B cell (primary cell): ENCODE data around the gene CBX1. TPM values are rescaled to one million over a fixed set of nuclear protein-coding genes. Genes with fewer than 3 reads are reported as not detected.
A peak's percentile ranks its signal among the peaks of the same experiment; 100 is the strongest.
"Not testable (repeated sequence)": the region's sequence is repeated elsewhere in the genome, so short reads cannot be mapped to it uniquely, and the experiment has no call there.

Experiments used
- ATAC-seq: fragments of 200-7000 bp; cut with Tn5 transposase; one replicate; pipeline ENCODE4 v1.10.0; 2021; ENCODE audit warnings: low read depth, mild to moderate bottlenecking, moderate number of reproducible peaks, moderate library complexity
- CTCF ChIA-PET: fragments of 350-600 bp; sonication (Branson Sonifier 250); formaldehyde crosslinking; loops from one replicate; lab custom pipeline; 2021; ENCODE audit warnings: antibody characterized with exemption, inconsistent platforms; lab: Charles Lee
- POLR2A ChIA-PET: fragments of 350-600 bp; sonication (Branson Sonifier 250); formaldehyde crosslinking; loops from one replicate; lab custom pipeline; 2021; ENCODE audit warnings: antibody characterized with exemption; lab: Charles Lee
- DNase-seq: peaks from one replicate; pipeline ENCODE4 v3.0.0; 2013
- H2AFZ ChIP-seq: 2 replicates; pipeline ENCODE4 v1.6.1; 2012; ENCODE audit warnings: mild to moderate bottlenecking, low read depth, low read length; ENCODE audit not compliant: insufficient read depth, poor library complexity, severe bottlenecking
- H3K27ac ChIP-seq, 2 donors: 1 replicate in 1 of 2; 2 replicates in 1 of 2; pipeline ENCODE4 v1.5.1; 2012 to 2013; ENCODE audit warnings: low read length in 2 of 2, mild to moderate bottlenecking in 2 of 2, moderate library complexity in 1 of 2
- H3K27me3 ChIP-seq, 4 experiments: fragments of 200-600 bp in 1 of 4; sonication (generic) in 1 of 4; replicated peaks in 1 of 4; 1 replicate in 2 of 4; 2 replicates in 2 of 4; pipeline versions ENCODE4 v1.6.1 to v1.7.0; 2013 to 2016; ENCODE audit warnings: low read length in 3 of 4, mild to moderate bottlenecking in 2 of 4, mixed read lengths in 1 of 4, moderate library complexity in 1 of 4; ENCODE audit not compliant: insufficient read depth in 4 of 4, control insufficient read depth in 3 of 4; ENCODE audit errors: control extremely low read depth in 1 of 4
- H3K36me3 ChIP-seq, 2 experiments: replicated peaks in 1 of 2; 1 replicate in 1 of 2; 2 replicates in 1 of 2; pipeline versions ENCODE4 v1.6.1 to v1.7.1; 2013; ENCODE audit warnings: low read length in 1 of 2; ENCODE audit not compliant: insufficient read depth in 2 of 2, control insufficient read depth in 1 of 2; ENCODE audit errors: control extremely low read depth in 1 of 2, extremely low read depth in 1 of 2
- H3K4me1 ChIP-seq, 2 donors: fragments of 200-600 bp in 1 of 2; sonication (generic) in 1 of 2; 1 replicate in 1 of 2; 2 replicates in 1 of 2; pipeline versions ENCODE4 v1.5.1 to v1.6.1; 2013 to 2017; ENCODE audit warnings: low read length in 2 of 2; ENCODE audit not compliant: control insufficient read depth in 2 of 2, insufficient read depth in 2 of 2
- H3K4me2 ChIP-seq: replicated peaks from 2 replicates; pipeline ENCODE3; 2012; ENCODE audit warnings: mild to moderate bottlenecking, low read depth, low read length; ENCODE audit not compliant: poor library complexity, severe bottlenecking
- H3K4me3 ChIP-seq, 5 experiments: fragments of 200-600 bp in 1 of 5; sonication (generic) in 1 of 5; 1 replicate in 3 of 5; 2 replicates in 2 of 5; pipeline versions ENCODE4 v1.5.1 to v1.7.0; 2011 to 2016; ENCODE audit warnings: low read length in 4 of 5, mild to moderate bottlenecking in 4 of 5, low read depth in 2 of 5, control low read depth in 1 of 5, moderate library complexity in 1 of 5; ENCODE audit not compliant: insufficient read depth in 1 of 5; ENCODE audit errors: control extremely low read depth in 1 of 5, extremely low read depth in 1 of 5
- H3K79me2 ChIP-seq: fragments of 200-600 bp; sonication (generic); one replicate; pipeline ENCODE4 v1.6.0; 2016; ENCODE audit warnings: low read length; ENCODE audit not compliant: control insufficient read depth, insufficient read depth
- H3K9ac ChIP-seq: fragments of 200-600 bp; sonication (generic); 2 replicates; pipeline ENCODE4 v1.6.1; 2017; ENCODE audit warnings: mild to moderate bottlenecking, low read length, moderate library complexity
- H3K9me3 ChIP-seq, 3 donors: one replicate each; pipeline versions ENCODE4 v1.6.1 to v1.7.1; 2013; ENCODE audit warnings: low read length in 2 of 3; ENCODE audit not compliant: control insufficient read depth in 2 of 3, insufficient read depth in 1 of 3; ENCODE audit errors: control extremely low read depth in 1 of 3
- H4K20me1 ChIP-seq: 2 replicates; pipeline ENCODE4 v1.6.0; 2012; ENCODE audit warnings: mild to moderate bottlenecking, low read length; ENCODE audit not compliant: insufficient read depth, control insufficient read depth, poor library complexity, severe bottlenecking
- H3K27ac Mint-ChIP-seq: one replicate; pipeline ENCODE4 v1.8.0; 2021; ENCODE audit warnings: mixed read lengths
- H3K27me3 Mint-ChIP-seq: one replicate; pipeline ENCODE4 v1.8.0; 2021; ENCODE audit warnings: mixed read lengths
- H3K4me1 Mint-ChIP-seq: one replicate; pipeline ENCODE4 v1.8.0; 2021; ENCODE audit warnings: mixed read lengths
- H3K4me3 Mint-ChIP-seq: one replicate; pipeline ENCODE4 v1.8.0; 2021; ENCODE audit warnings: mixed read lengths
- H3K9me3 Mint-ChIP-seq: one replicate; pipeline ENCODE4 v1.8.0; 2022; ENCODE audit warnings: mixed read lengths; ENCODE audit not compliant: insufficient read depth
- CTCF ChIP-seq: fragments of 200-600 bp; IDR thresholded peaks from one replicate; pipeline ENCODE4 v1.8.0; 2022; ENCODE audit warnings: antibody characterized with exemption, mild to moderate bottlenecking
- EZH2 ChIP-seq: IDR thresholded peaks from 2 replicates; pipeline ENCODE4 v1.6.1; 2012; ENCODE audit warnings: borderline replicate concordance, low read depth, mild to moderate bottlenecking, moderate library complexity, low read length; ENCODE audit not compliant: insufficient read depth, poor library complexity, severe bottlenecking
- WGBS: methylation state at CpG from one replicate; pipeline ENCODE4 v1.1.5; 2013; ENCODE audit warnings: missing lambda C conversion rate; ENCODE audit not compliant: insufficient coverage; 5-methylcytosine and 5-hydroxymethylcytosine counted together
- intact Hi-C: fragments of 100-400 bp; cut with micrococcal nuclease; formaldehyde crosslinking; loops from one replicate; pipeline ENCODE4 v1.10.0; 2022
- polyA plus RNA-seq: library from polyadenylated mRNA; depleted of rRNA; stranded (reverse); fragments of >200 nt; gene quantifications from 2 replicates; pipeline ENCODE4 v1.2.3, GENCODE V29; 2012
- total RNA-seq, 2 donors: library from RNA; stranded (reverse); fragments of 120-200 nt in 1 of 2; gene quantifications; 1 replicate in 1 of 2; 2 replicates in 1 of 2; pipeline versions ENCODE4 v1.2.3 to v1.2.4, GENCODE V29; 2013 to 2022

The CBX1 gene
- total and polyA plus RNA-seq, 2 donors (not counting 1 experiment from before 2014, with no cell fraction given), result 9.4 to 33.1 TPM

GRCh38 chr17:48068491-48068961 lies 32.8 kb downstream of the CBX1 start:
- ATAC-seq (peak; percentile 31), DNase-seq (no peak)
- H3K27me3 ChIP-seq, result no peaks in the 10 kb centered on the region
- no peaks in the 10 kb centered on the region for H3K27me3 Mint-ChIP-seq
- H3K36me3 ChIP-seq, result peaks cover 14 to 27% of the 10 kb centered on the region in 2 experiments
- no peaks in the 10 kb centered on the region for H3K4me1 Mint-ChIP-seq
- H3K79me2 ChIP-seq, result no peaks in the 10 kb centered on the region
- H3K27ac ChIP-seq, result no peak overlapping the region
- no peak overlapping the region for H3K4me2 ChIP-seq
- no peak overlapping the region for H2AFZ ChIP-seq
- intact Hi-C loops, result no loop called here
- TF ChIP-seq EZH2, result no peak
- TF ChIP-seq CTCF, result peak; percentile 30
- no peaks in the 10 kb centered on the region for H4K20me1 ChIP-seq
- no peaks in the 10 kb centered on the region for H3K9me3 ChIP-seq
- H3K9me3 Mint-ChIP-seq, result no peaks in the 10 kb centered on the region
- POLR2A ChIA-PET, result no interaction called here
- H3K27ac Mint-ChIP-seq, result no peak overlapping the region
- CTCF ChIA-PET, result interaction anchor here (0.8 to 3.3 kb wide), 9 partner anchors 11 to 90 kb away, joined by 3 to 24 read pairs (median 3); no protein-coding TSS in a partner anchor
- H3K4me3 Mint-ChIP-seq, result no peak overlapping the region
- no peaks in the 10 kb centered on the region for H3K4me1 ChIP-seq
- 92% methylated on average over 2 of the region's 3 CpGs for WGBS
- H3K9ac ChIP-seq, result no peak overlapping the region
- no peak overlapping the region for H3K4me3 ChIP-seq

- H3K27me3 Mint-ChIP-seq, H3K4me1 Mint-ChIP-seq, H3K79me2 ChIP-seq, H3K9me3 ChIP-seq, ATAC-seq, DNase-seq, H4K20me1 ChIP-seq, POLR2A ChIA-PET, H3K27me3 ChIP-seq, H3K9ac ChIP-seq, H3K4me3 Mint-ChIP-seq, H3K4me3 ChIP-seq, intact Hi-C loops, H2AFZ ChIP-seq, H3K9me3 Mint-ChIP-seq, H3K4me1 ChIP-seq, H3K4me2 ChIP-seq, H3K27ac ChIP-seq, H3K27ac Mint-ChIP-seq: not testable (repeated sequence)
- WGBS, result no CpG with 5 or more reads among the region's 2 CpGs
- CTCF ChIA-PET, result interaction anchor here (0.8 to 3.3 kb wide), 6 partner anchors 12 to 89 kb away, joined by 3 to 24 read pairs (median 4); no protein-coding TSS in a partner anchor
- H3K36me3 ChIP-seq, result peaks cover 14 to 31% of the 10 kb centered on the region in 2 experiments
Measured at GRCh38 chr17:48067808-48068207, 33.5 kb downstream of the CBX1 start.
